GM12872 (cell line): ENCODE data around the gene SEMA3A.

Source experiments
- CTCF ChIP-seq: IDR thresholded peaks from 3 replicates; pipeline ENCODE4 v1.5.1; 2011; ENCODE audit warnings: low read depth, mild to moderate bottlenecking, low read length, moderate library complexity; ENCODE audit not compliant: insufficient read depth

Gene SEMA3A

GRCh38 chr7:83956104-83956503, 238.5 kb downstream of the SEMA3A start:
- TF ChIP-seq CTCF: no peak

- TF ChIP-seq CTCF: no peak
Observed at GRCh38 chr7:83952236-83952635, 242.4 kb downstream of the SEMA3A start.

- TF ChIP-seq CTCF: peak; percentile 65
Observed at GRCh38 chr7:83947260-83947659, 247.3 kb downstream of the SEMA3A start.

GRCh38 chr7:83946801-83947200, 247.8 kb downstream of the SEMA3A start:
- TF ChIP-seq CTCF: no peak

GRCh38 chr7:83941300-83941699, 253.3 kb downstream of the SEMA3A start:
- TF ChIP-seq CTCF: no peak

GRCh38 chr7:83937930-83938329, 256.7 kb downstream of the SEMA3A start:
- TF ChIP-seq CTCF: no peak

- peak; percentile 74 for TF ChIP-seq CTCF
Observed at GRCh38 chr7:83936056-83936708, 258.4 kb downstream of the SEMA3A start.
